Omental fat pad (tissue), 4 donors: ENCODE data around the gene TPSG1. TPM values are rescaled to one million over a fixed set of nuclear protein-coding genes. Genes with fewer than 3 reads are reported as not detected.
"Not testable (repeated sequence)": the region's sequence is repeated elsewhere in the genome, so short reads cannot be mapped to it uniquely, and the experiment has no call there.

Experiments
- ATAC-seq: fragments of 150-250 bp; one replicate; pipeline ENCODE4 v1.9.1; 2016; ENCODE audit warnings: mild to moderate bottlenecking, moderate library complexity; ENCODE audit not compliant: low FRiP score
- DNase-seq: peaks from one replicate; pipeline ENCODE4 v3.0.0-alpha.2; 2019; ENCODE audit warnings: low spot score
- CTCF ChIP-seq, 3 donors: fragments of 450-650 bp; IDR thresholded peaks; one replicate each; pipeline ENCODE4 v1.5.1; 2016 to 2017; ENCODE audit warnings: antibody characterized with exemption in 3 of 3, mild to moderate bottlenecking in 3 of 3, moderate library complexity in 2 of 3
- total RNA-seq, 4 donors: library from RNA; depleted of rRNA; stranded (reverse); fragments of >200 nt; gene quantifications; one replicate each; pipeline ENCODE4 v1.1.0, GENCODE V29; 2016

Gene TPSG1
- total RNA-seq, 4 donors from 2014 or later, result 1.3 TPM; not detected in 3

- no peak for TF ChIP-seq CTCF (IDR thresholded peaks at IDR 0.05)
- no peak for DNase-seq
- ATAC-seq, result no peak
Observed at GRCh38 chr16:1200014-1200627, 24.9 kb downstream of the TPSG1 start.

- DNase-seq, result no peak
- TF ChIP-seq CTCF (IDR thresholded peaks at IDR 0.05), result no peak
- no peak for ATAC-seq
Observed at GRCh38 chr16:1199347-1200013, 25.6 kb downstream of the TPSG1 start.

GRCh38 chr16:1198671-1199346 lies 26.3 kb downstream of the TPSG1 start:
- DNase-seq, ATAC-seq: not testable (repeated sequence)

- ATAC-seq (no peak), DNase-seq (no peak)
- no peak for TF ChIP-seq CTCF (IDR thresholded peaks at IDR 0.05)
Observed at GRCh38 chr16:1198194-1198593, 26.9 kb downstream of the TPSG1 start.

- DNase-seq, result no peak
- TF ChIP-seq CTCF (IDR thresholded peaks at IDR 0.05), result no peak
- no peak for ATAC-seq
Observed at GRCh38 chr16:1197237-1197866, 27.7 kb downstream of the TPSG1 start.

- ATAC-seq (no peak), DNase-seq (no peak)
- TF ChIP-seq CTCF (IDR thresholded peaks at IDR 0.05), result no peak
Observed at GRCh38 chr16:1196494-1196893, 28.6 kb downstream of the TPSG1 start.

- ATAC-seq, result no peak
- DNase-seq, result no peak
- TF ChIP-seq CTCF (IDR thresholded peaks at IDR 0.05), result no peak
Observed at GRCh38 chr16:1195393-1195666, 29.7 kb downstream of the TPSG1 start.
